ENCODE results near the gene MCFD2. TPM values are rescaled to one million over a fixed set of nuclear protein-coding genes. Genes with fewer than 3 reads are reported as not detected.
"Not testable (repeated sequence)": the region's sequence is repeated elsewhere in the genome, so short reads cannot be mapped to it uniquely, and the experiment has no call there.

MCFD2 gene
- polyA plus RNA-seq, 2 donors, result 12.4 to 20.4 TPM

DNA sequence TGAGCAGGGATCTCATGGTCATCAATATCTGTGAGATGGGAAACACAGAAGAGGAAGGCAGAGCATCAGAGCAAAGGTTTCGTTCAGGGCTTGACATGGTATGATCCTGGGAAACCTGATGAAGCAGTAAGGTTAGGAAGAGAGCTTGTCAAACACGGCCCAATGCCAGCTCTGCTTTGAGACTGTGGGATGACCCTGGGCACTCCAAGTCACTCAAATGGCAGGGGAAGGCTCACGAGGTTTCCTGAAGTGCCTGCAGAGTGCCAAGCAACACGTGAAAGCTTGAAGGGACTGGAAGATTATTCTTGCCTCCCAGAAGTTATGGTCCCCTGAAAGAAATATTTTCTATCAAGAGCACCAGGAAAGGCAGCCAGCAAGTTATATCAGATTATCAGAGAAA is 6.5 kb downstream of the MCFD2 start:
- WGBS, 2 donors, result 58 to 67% methylated on average over 4 of the region's 4 CpGs
- Histone ChIP-seq H3K27ac (ENCODE audit: low read depth in 2 of 2, low read length in 1 of 2) (peak overlapping the region in 1 of 2 donors; percentile 67), H3K9me3 (ENCODE audit: control insufficient read depth in 2 of 2, insufficient read depth in 1 of 2, low read depth in 1 of 2, low read length in 1 of 2) (no peaks in the 10 kb centered on the region), H3K4me3 (ENCODE audit: low read depth in 1 of 2, low read length in 2 of 2) (no peak overlapping the region), H3K4me1 (ENCODE audit: control insufficient read depth in 2 of 2, insufficient read depth in 2 of 2, low read length in 1 of 2) (peaks cover 7 to 19% of the 10 kb centered on the region in 2 donors), H3K27me3 (ENCODE audit: control insufficient read depth in 1 of 2, insufficient read depth in 2 of 2, low read length in 2 of 2) (no peaks in the 10 kb centered on the region), H3K36me3 (ENCODE audit: control insufficient read depth in 2 of 2, insufficient read depth in 2 of 2, low read length in 1 of 2) (peaks cover 11 to 17% of the 10 kb centered on the region in 2 donors)

DNA sequence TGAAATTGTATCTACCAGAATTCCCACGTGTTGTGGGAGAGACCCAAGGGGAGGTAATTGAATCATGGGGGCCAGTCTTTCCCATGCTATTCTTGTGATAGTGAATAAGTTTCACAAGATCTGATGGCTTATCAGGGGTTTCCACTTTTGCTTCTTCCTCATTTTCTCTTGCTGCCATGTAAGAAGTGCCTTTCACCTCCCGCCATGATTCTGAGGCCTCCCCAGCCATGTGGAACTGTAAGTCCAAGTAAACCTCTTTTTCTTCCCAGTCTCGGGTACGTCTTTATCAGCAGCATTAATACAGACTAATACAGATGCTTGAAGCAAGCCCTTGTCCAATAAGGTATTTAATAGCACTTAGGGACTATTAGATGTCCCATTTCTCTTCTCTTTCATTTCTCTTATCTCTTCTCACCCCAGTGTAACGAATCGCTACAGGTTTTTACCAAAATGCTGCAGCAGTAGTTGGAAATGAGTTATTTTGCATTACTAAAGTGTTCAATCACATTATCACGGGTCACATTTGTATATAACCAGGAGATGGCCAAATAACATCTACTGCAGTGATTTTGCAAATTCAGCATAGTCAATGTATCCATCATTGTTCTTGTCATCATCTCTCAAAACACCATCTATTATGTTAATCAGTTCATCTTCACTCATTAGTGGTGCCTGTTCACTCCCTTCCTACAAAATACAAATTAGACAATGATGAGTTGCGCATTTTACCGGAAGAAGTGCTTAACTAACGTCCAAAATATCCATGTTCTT is 10.5 kb downstream of the MCFD2 start:
- peaks cover 13 to 15% of the 10 kb centered on the region in 2 donors for H3K36me3 ChIP-seq (ENCODE audit: control insufficient read depth in 2 of 2, insufficient read depth in 2 of 2, low read length in 1 of 2)

DNA sequence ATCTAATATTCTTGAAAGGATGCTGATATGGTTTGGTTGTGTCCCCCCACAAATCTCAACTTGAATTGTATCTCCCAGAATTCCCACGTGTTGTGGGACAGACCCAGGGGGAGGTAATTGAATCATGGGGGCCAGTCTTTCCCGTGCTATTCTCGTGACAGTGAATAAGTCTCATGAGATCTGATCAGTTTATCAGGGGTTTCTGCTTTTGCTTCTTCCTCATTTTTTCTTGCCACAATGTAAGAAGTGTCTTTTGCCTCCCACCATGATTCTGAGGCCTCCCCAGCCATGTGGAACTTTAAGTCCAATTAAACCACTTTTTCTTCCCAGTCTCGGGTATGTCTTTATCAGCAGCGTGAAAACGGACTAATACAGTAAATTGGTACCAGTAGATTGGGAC is 12.6 kb downstream of the MCFD2 start:
- H3K27ac ChIP-seq (ENCODE audit: low read depth in 2 of 2, low read length in 1 of 2); H3K27me3 ChIP-seq (ENCODE audit: control insufficient read depth in 1 of 2, insufficient read depth in 2 of 2, low read length in 2 of 2); H3K36me3 ChIP-seq (ENCODE audit: control insufficient read depth in 2 of 2, insufficient read depth in 2 of 2, low read length in 1 of 2); H3K4me3 ChIP-seq (ENCODE audit: low read depth in 1 of 2, low read length in 2 of 2); H3K9me3 ChIP-seq (ENCODE audit: control insufficient read depth in 2 of 2, insufficient read depth in 1 of 2, low read depth in 1 of 2, low read length in 1 of 2); H3K4me1 ChIP-seq (ENCODE audit: control insufficient read depth in 2 of 2, insufficient read depth in 2 of 2, low read length in 1 of 2): not testable (repeated sequence)
- WGBS, 2 donors, result 72 to 82% methylated on average over 6 of the region's 6 CpGs

More for the DNA sequence above, 10.5 kb downstream of the MCFD2 start:
- H3K27ac ChIP-seq (ENCODE audit: low read depth in 2 of 2, low read length in 1 of 2); H3K4me3 ChIP-seq (ENCODE audit: low read depth in 1 of 2, low read length in 2 of 2); H3K9me3 ChIP-seq (ENCODE audit: control insufficient read depth in 2 of 2, insufficient read depth in 1 of 2, low read depth in 1 of 2, low read length in 1 of 2); H3K27me3 ChIP-seq (ENCODE audit: control insufficient read depth in 1 of 2, insufficient read depth in 2 of 2, low read length in 2 of 2): not testable (repeated sequence)
- 95 to 97% methylated on average over 10 of the region's 10 CpGs for WGBS, 2 donors
- H3K4me1 ChIP-seq (ENCODE audit: control insufficient read depth in 2 of 2, insufficient read depth in 2 of 2, low read length in 1 of 2), result peaks cover 2 to 12% of the 10 kb centered on the region in 2 donors

DNA sequence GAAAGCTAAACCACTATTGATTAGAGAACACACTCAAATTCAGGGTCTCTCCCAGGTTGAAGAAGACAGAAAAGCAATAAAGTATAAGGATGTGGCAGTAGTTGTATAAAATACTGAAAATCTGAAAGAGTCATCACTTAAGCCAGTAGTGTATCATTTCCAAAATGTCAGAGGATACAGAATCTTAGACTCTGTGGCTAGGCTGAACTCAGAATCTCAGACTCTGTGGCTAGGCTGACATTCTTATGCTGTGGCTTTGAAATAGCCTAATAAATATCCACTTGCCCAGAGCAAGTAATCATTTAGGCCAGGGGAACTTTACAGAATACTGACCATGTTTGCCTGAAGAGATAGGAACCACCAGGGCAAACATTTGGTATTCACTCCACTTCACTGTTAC is 13.1 kb downstream of the MCFD2 start:
- Histone ChIP-seq H3K9me3 (ENCODE audit: control insufficient read depth in 2 of 2, insufficient read depth in 1 of 2, low read depth in 1 of 2, low read length in 1 of 2) (no peaks in the 10 kb centered on the region), H3K4me3 (ENCODE audit: low read depth in 1 of 2, low read length in 2 of 2) (no peak overlapping the region), H3K27ac (ENCODE audit: low read depth in 2 of 2, low read length in 1 of 2) (no peak overlapping the region), H3K27me3 (ENCODE audit: control insufficient read depth in 1 of 2, insufficient read depth in 2 of 2, low read length in 2 of 2) (no peaks in the 10 kb centered on the region), H3K4me1 (ENCODE audit: control insufficient read depth in 2 of 2, insufficient read depth in 2 of 2, low read length in 1 of 2) (no peaks in the 10 kb centered on the region), H3K36me3 (ENCODE audit: control insufficient read depth in 2 of 2, insufficient read depth in 2 of 2, low read length in 1 of 2) (peaks cover 6 to 9% of the 10 kb centered on the region in 2 donors)

DNA sequence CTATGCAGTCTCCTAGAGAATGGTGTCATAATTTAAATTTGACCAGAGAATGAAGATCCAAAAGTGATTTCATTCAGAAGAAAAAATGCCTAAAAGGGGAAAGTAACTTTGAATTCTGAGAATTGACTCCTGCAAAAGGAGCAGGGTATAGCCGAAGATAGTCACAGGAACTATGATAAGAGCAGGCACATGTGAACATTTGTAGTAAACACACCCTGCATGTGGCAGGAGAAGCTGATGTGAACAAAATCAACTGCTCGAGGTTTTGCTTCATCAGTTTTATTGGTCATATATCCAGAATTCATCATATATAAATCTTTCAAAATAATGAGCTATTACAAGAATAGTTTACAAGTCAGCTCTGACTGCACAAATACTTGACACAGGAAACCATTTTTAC is 14.0 kb downstream of the MCFD2 start:
- H3K36me3 ChIP-seq (ENCODE audit: control insufficient read depth in 2 of 2, insufficient read depth in 2 of 2, low read length in 1 of 2), result peaks cover 3 to 5% of the 10 kb centered on the region in 2 donors
- H3K27me3 ChIP-seq (ENCODE audit: control insufficient read depth in 1 of 2, insufficient read depth in 2 of 2, low read length in 2 of 2), result no peaks in the 10 kb centered on the region
- 79 to 82% methylated on average over 2 of the region's 2 CpGs for WGBS, 2 donors
- H3K9me3 ChIP-seq (ENCODE audit: control insufficient read depth in 2 of 2, insufficient read depth in 1 of 2, low read depth in 1 of 2, low read length in 1 of 2), result no peaks in the 10 kb centered on the region
- H3K4me3 ChIP-seq (ENCODE audit: low read depth in 1 of 2, low read length in 2 of 2), result no peak overlapping the region
- H3K4me1 ChIP-seq (ENCODE audit: control insufficient read depth in 2 of 2, insufficient read depth in 2 of 2, low read length in 1 of 2), result no peaks in the 10 kb centered on the region
- H3K27ac ChIP-seq (ENCODE audit: low read depth in 2 of 2, low read length in 1 of 2), result no peak overlapping the region

DNA sequence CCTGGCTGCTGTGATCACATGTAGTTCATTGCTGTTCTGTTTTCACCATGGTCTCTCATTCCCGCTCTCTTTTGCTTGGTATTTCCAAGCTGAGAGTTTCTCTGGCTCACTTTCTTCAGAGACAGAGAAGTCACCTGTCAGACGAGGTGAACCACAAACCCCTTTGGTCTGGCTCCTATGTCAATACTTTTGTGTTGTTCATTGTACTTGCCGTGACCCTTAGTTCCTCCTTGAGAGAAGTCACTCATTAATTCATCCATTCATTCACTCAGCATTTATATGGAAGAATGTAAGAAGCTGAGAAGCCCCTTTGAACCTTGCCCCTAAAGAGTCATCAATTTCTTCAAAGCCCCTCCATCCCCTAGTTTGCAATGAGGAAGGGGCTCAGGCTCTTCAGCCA is 15.2 kb downstream of the MCFD2 start:
- peaks cover 0 to 3% of the 10 kb centered on the region in 2 donors for H3K36me3 ChIP-seq (ENCODE audit: control insufficient read depth in 2 of 2, insufficient read depth in 2 of 2, low read length in 1 of 2)
- no peaks in the 10 kb centered on the region for H3K27me3 ChIP-seq (ENCODE audit: control insufficient read depth in 1 of 2, insufficient read depth in 2 of 2, low read length in 2 of 2)
- WGBS, 2 donors, result 70 to 75% methylated on average over 3 of the region's 3 CpGs
- H3K27ac ChIP-seq (ENCODE audit: low read depth in 2 of 2, low read length in 1 of 2), result no peak overlapping the region
- no peak overlapping the region for H3K4me3 ChIP-seq (ENCODE audit: low read depth in 1 of 2, low read length in 2 of 2)
- no peaks in the 10 kb centered on the region for H3K4me1 ChIP-seq (ENCODE audit: control insufficient read depth in 2 of 2, insufficient read depth in 2 of 2, low read length in 1 of 2)
- H3K9me3 ChIP-seq (ENCODE audit: control insufficient read depth in 2 of 2, insufficient read depth in 1 of 2, low read depth in 1 of 2, low read length in 1 of 2), result no peaks in the 10 kb centered on the region

DNA sequence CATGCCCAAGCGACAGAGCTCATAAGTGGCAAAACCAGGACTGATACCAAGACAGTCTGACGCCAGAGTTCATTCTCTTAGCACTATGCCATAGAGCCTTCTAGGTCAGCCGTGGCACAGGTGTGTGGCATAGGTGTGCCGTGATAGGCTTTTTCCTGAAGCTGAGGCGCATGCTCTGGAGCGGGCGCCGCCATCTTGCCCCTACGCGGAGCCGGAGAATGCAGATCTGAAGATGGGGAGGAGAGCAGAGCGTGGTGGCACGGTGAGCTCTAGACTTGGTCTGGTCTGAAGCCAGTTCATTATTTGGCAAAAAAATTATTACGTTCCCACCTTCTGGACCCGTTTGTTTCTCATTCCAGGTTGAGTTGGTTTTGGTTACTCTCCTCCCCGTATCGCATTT is 16.6 kb downstream of the MCFD2 start:
- no peaks in the 10 kb centered on the region for H3K27me3 ChIP-seq (ENCODE audit: control insufficient read depth in 1 of 2, insufficient read depth in 2 of 2, low read length in 2 of 2)
- H3K4me3 ChIP-seq (ENCODE audit: low read depth in 1 of 2, low read length in 2 of 2), result no peak overlapping the region
- H3K36me3 ChIP-seq (ENCODE audit: control insufficient read depth in 2 of 2, insufficient read depth in 2 of 2, low read length in 1 of 2), result peaks cover 0 to 3% of the 10 kb centered on the region in 2 donors
- H3K4me1 ChIP-seq (ENCODE audit: control insufficient read depth in 2 of 2, insufficient read depth in 2 of 2, low read length in 1 of 2), result no peaks in the 10 kb centered on the region
- WGBS, 2 donors, result 92 to 94% methylated on average over 17 of the region's 17 CpGs
- no peak overlapping the region for H3K27ac ChIP-seq (ENCODE audit: low read depth in 2 of 2, low read length in 1 of 2)
- no peaks in the 10 kb centered on the region for H3K9me3 ChIP-seq (ENCODE audit: control insufficient read depth in 2 of 2, insufficient read depth in 1 of 2, low read depth in 1 of 2, low read length in 1 of 2)

DNA sequence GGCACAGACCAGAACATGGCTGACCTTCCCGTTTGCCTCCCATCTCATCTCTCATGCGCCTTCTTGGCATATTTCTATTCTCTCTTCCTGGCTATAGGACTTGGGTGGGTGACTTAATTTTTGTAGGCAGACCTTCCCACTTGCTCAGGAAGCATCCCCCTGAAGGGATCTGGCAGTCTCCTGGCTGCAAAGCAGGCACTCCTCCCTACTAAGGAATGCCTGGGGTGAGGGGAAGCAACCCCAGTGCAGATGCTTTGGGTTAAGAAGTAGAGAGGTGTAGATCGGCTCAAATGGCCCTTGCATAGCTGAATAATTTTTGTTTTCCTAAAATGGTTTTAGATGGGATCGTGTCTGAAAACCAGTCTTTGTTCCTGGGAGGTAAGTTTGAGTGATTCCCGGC is 17.6 kb downstream of the MCFD2 start:
- Histone ChIP-seq H3K4me3 (ENCODE audit: low read depth in 1 of 2, low read length in 2 of 2) (no peak overlapping the region), H3K27ac (ENCODE audit: low read depth in 2 of 2, low read length in 1 of 2) (no peak overlapping the region), H3K27me3 (ENCODE audit: control insufficient read depth in 1 of 2, insufficient read depth in 2 of 2, low read length in 2 of 2) (no peaks in the 10 kb centered on the region), H3K36me3 (ENCODE audit: control insufficient read depth in 2 of 2, insufficient read depth in 2 of 2, low read length in 1 of 2) (peaks cover 0 to 3% of the 10 kb centered on the region in 2 donors), H3K9me3 (ENCODE audit: control insufficient read depth in 2 of 2, insufficient read depth in 1 of 2, low read depth in 1 of 2, low read length in 1 of 2) (no peaks in the 10 kb centered on the region), H3K4me1 (ENCODE audit: control insufficient read depth in 2 of 2, insufficient read depth in 2 of 2, low read length in 1 of 2) (no peaks in the 10 kb centered on the region)
- 81 to 83% methylated on average over 5 of the region's 5 CpGs for WGBS, 2 donors

DNA sequence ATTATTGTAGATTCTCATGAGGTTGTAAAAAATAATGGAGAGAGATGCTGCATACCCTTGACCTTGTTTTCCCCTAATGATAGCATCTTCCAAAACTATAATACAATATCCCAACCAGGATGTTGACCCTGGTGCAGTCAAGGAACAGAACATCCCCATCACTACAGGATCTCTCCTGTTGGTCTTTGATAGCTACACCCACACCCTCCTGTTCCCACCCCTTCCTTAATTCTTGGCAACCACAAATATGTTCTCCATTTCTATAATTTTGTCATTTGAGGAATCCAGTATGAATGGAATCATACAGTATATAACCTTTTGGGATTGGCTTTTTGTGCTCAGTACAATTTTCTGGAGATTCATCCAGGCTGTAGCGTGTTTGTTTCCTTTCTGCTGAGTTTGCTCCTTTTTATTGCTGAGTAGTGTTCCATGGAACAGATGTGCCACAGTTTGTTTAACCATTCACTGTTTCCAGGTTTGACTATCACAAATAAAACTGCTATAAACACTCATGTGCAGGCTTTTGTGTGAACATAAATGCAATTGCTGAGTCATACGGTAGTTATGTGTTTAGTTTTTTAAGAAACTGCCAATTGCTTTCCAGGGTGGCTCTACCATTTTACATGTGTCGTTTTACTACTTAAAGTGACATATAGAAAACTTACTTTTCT is 22.2 kb downstream of the MCFD2 start:
- H3K9me3 ChIP-seq (ENCODE audit: control insufficient read depth in 2 of 2, insufficient read depth in 1 of 2, low read depth in 1 of 2, low read length in 1 of 2), result no peaks in the 10 kb centered on the region

More for the DNA sequence above, 22.2 kb downstream of the MCFD2 start:
- no peaks in the 10 kb centered on the region for H3K27me3 ChIP-seq (ENCODE audit: control insufficient read depth in 1 of 2, insufficient read depth in 2 of 2, low read length in 2 of 2)
- H3K36me3 ChIP-seq (ENCODE audit: control insufficient read depth in 2 of 2, insufficient read depth in 2 of 2, low read length in 1 of 2), result no peaks in the 10 kb centered on the region
- WGBS, 2 donors, result 74 to 75% methylated on average over 3 of the region's 3 CpGs
- H3K4me3 ChIP-seq (ENCODE audit: low read depth in 1 of 2, low read length in 2 of 2), result no peak overlapping the region
- no peaks in the 10 kb centered on the region for H3K4me1 ChIP-seq (ENCODE audit: control insufficient read depth in 2 of 2, insufficient read depth in 2 of 2, low read length in 1 of 2)
- no peak overlapping the region for H3K27ac ChIP-seq (ENCODE audit: low read depth in 2 of 2, low read length in 1 of 2)

All from esophagus (tissue), 2 donors.